Gastroesophageal sphincter (tissue), 3 donors: ENCODE data around the gene MGLL.

Experiments
- CTCF ChIP-seq, 4 experiments: fragments of 200-600 bp in 2 of 4; fragments of 450-650 bp in 2 of 4; sonication (generic) in 1 of 4; IDR thresholded peaks; one replicate each; pipeline ENCODE4 v1.5.1; 2017 to 2019; ENCODE audit warnings: antibody characterized with exemption in 4 of 4, mild to moderate bottlenecking in 2 of 4, moderate library complexity in 2 of 4
- POLR2AphosphoS5 ChIP-seq: sonication (generic); formaldehyde crosslinking; IDR thresholded peaks from one replicate; pipeline ENCODE4 v1.6.1; 2017; ENCODE audit warnings: antibody characterized with exemption

- no peak for TF ChIP-seq CTCF (IDR thresholded peaks at IDR 0.05)
- TF ChIP-seq POLR2AphosphoS5 = no peak
Observed at GRCh38 chr3:127691974-127692373, 130.3 kb downstream of the MGLL start.
